IMR-90 (cell line): ENCODE measurements around the gene GPRIN3. TPM values are rescaled to one million over a fixed set of nuclear protein-coding genes. Genes with fewer than 3 reads are reported as not detected.

ENCODE experiments used
- polyA plus RNA-seq, 3 experiments: library from polyadenylated mRNA; depleted of rRNA; stranded (reverse); fragments of >200 nt; gene quantifications; 2 replicates each; pipeline ENCODE4 v1.2.3, GENCODE V29; 2012; ENCODE audit warnings: low replicate concordance in 1 of 3
- total RNA-seq: library from RNA; depleted of rRNA; stranded (reverse); fragments of >200 nt; gene quantifications from 2 replicates; pipeline ENCODE4 v1.2.3, GENCODE V29; 2012; rRNA removed

Gene GPRIN3
- total and polyA plus RNA-seq, 2 of the 4 experiments (the other 2 are of a cell fraction): under 0.01 TPM; not detected in 1

Other genes with a start within 250 kb of the GPRIN3 start
- gene TIGD2, start 196.3 kb downstream of the GPRIN3 start, total RNA-seq: 12.4 and 16.4 TPM in 2 replicates
- 3.9 and 5.6 TPM in 2 replicates for gene TIGD2, start 196.3 kb downstream of the GPRIN3 start, polyA plus RNA-seq (2012; rRNA removed)